K562 (cell line): Measurements from ENCODE around the gene MMEL1. TPM values are rescaled to one million over a fixed set of nuclear protein-coding genes. Genes with fewer than 3 reads are reported as not detected.

Experiments used
- ATAC-seq: fragments of 200-7000 bp; cut with Tn5 transposase; 3 replicates; pipeline ENCODE4 v1.9.1; 2020; ENCODE audit warnings: moderate library complexity
- BruUV-seq: library from RNA; stranded (reverse); fragments of 400-500 nt; replicated peaks from 2 replicates; lab custom pipeline; 2021; lab: Mats Ljungman, UMichigan
- CTCF ChIA-PET: fragments of 300-600 bp; formaldehyde crosslinking; extraction: SDS; loops from one replicate; lab custom pipeline; 2021; ENCODE audit warnings: low intra/inter-chr PET ratio; lab: Yijun Ruan, JAX
- POLR2A ChIA-PET: fragments of 300-600, 350-650 bp; sonication (Branson Sonifier 250); formaldehyde crosslinking; extraction: SDS; loops from one replicate; lab custom pipeline; 2021; ENCODE audit warnings: antibody characterized with exemption, inconsistent platforms; lab: Yijun Ruan, JAX
- DNase-seq, 4 experiments: peaks; one replicate each; pipeline versions ENCODE4 v3.0.0 to v3.0.0-alpha.2; 2011 to 2018; ENCODE audit warnings: low spot score in 3 of 4, mixed read lengths in 3 of 4; ENCODE audit errors: extremely low read depth in 1 of 4
- FAIRE-seq: peaks from 2 replicates; lab custom pipeline; 2011; peaks lifted over from hg19 to GRCh38; lab: Jason Lieb, UNC
- H2AFZ ChIP-seq: 2 replicates; pipeline ENCODE4 v1.6.0; 2011; ENCODE audit warnings: low read depth, low read length, control low read depth, inconsistent platforms
- H3K27ac ChIP-seq: fragments of 200-600 bp; 3 replicates; pipeline ENCODE4 v1.8.0; 2011; ENCODE audit warnings: low read depth, mild to moderate bottlenecking, control low read depth, inconsistent platforms, low read length, moderate library complexity, mixed read lengths; ENCODE audit errors: extremely low read depth
- H3K27me3 ChIP-seq, 2 experiments: fragments of 300-600 bp in 1 of 2; 2 replicates in 1 of 2; 3 replicates in 1 of 2; pipeline versions ENCODE4 v1.6.0 to v1.8.0; 2011; ENCODE audit warnings: inconsistent platforms in 2 of 2, low read length in 2 of 2, mild to moderate bottlenecking in 1 of 2, mixed read lengths in 1 of 2, moderate library complexity in 1 of 2; ENCODE audit not compliant: control insufficient read depth in 2 of 2, insufficient read depth in 2 of 2
- H3K36me3 ChIP-seq: fragments of 300-600 bp; 3 replicates; pipeline ENCODE4 v1.8.0; 2011; ENCODE audit warnings: mild to moderate bottlenecking, low read length, inconsistent platforms; ENCODE audit not compliant: control insufficient read depth, insufficient read depth
- H3K4me1 ChIP-seq, 2 experiments: fragments of 200-600 bp in 1 of 2; replicated peaks in 1 of 2; 2 replicates in 1 of 2; 3 replicates in 1 of 2; pipeline versions ENCODE4 v1.5.1 to v1.8.0; 2011; ENCODE audit warnings: inconsistent platforms in 2 of 2, low read length in 2 of 2, mild to moderate bottlenecking in 1 of 2, mixed read lengths in 1 of 2, moderate library complexity in 1 of 2; ENCODE audit not compliant: control insufficient read depth in 2 of 2, insufficient read depth in 2 of 2
- H3K4me2 ChIP-seq: 2 replicates; pipeline ENCODE4 v1.6.1; 2011; ENCODE audit warnings: low read length, control low read depth, inconsistent platforms, mixed read lengths; ENCODE audit not compliant: insufficient read depth
- H3K4me3 ChIP-seq: fragments of 200-600 bp; sonication (generic), shearing (Covaris generic); 2 replicates; pipeline ENCODE4 v1.5.1; 2016; ENCODE audit warnings: control low read depth, inconsistent platforms
- H3K79me2 ChIP-seq: fragments of 200-600 bp; 3 replicates; pipeline ENCODE4 v1.8.0; 2011; ENCODE audit warnings: low read length, inconsistent platforms; ENCODE audit not compliant: control insufficient read depth, insufficient read depth
- H3K9ac ChIP-seq, 2 experiments: 2 replicates each; pipeline versions ENCODE4 v1.6.0 to v1.6.1; 2011; ENCODE audit warnings: low read depth in 2 of 2, low read length in 2 of 2, control low read depth in 1 of 2, inconsistent platforms in 1 of 2, mild to moderate bottlenecking in 1 of 2, mixed read lengths in 1 of 2; ENCODE audit not compliant: insufficient read depth in 1 of 2
- H3K9me1 ChIP-seq: one replicate; pipeline ENCODE4 v1.6.0; 2011; ENCODE audit warnings: inconsistent platforms, mild to moderate bottlenecking, low read length, moderate library complexity; ENCODE audit not compliant: control insufficient read depth, insufficient read depth
- H3K9me3 ChIP-seq: replicated peaks from 2 replicates; pipeline ENCODE4 v1.5.1; 2011; ENCODE audit warnings: low read depth, low read length, inconsistent platforms; ENCODE audit not compliant: control insufficient read depth, insufficient read depth
- H4K20me1 ChIP-seq: replicated peaks from 2 replicates; pipeline ENCODE4 v1.6.1; 2011; ENCODE audit warnings: low read length, inconsistent platforms, mixed read lengths; ENCODE audit not compliant: control insufficient read depth, insufficient read depth
- CTBP1 ChIP-seq: fragments of 450-650 bp; IDR thresholded peaks from 2 replicates; pipeline ENCODE4 v1.6.1; 2016; ENCODE audit warnings: borderline replicate concordance
- HMG20B ChIP-seq: fragments of 250-450 bp; sonication (Bioruptor Pico); IDR thresholded peaks from 2 replicates; pipeline ENCODE4 v1.5.0; 2021; ENCODE audit warnings: mild to moderate bottlenecking
- MIER1 ChIP-seq: fragments of 450-650 bp; IDR thresholded peaks from 2 replicates; pipeline ENCODE4 v1.6.1; 2016; ENCODE audit warnings: antibody characterized with exemption, mild to moderate bottlenecking, low read depth
- NFIC ChIP-seq: fragments of 450-650 bp; IDR thresholded peaks from 2 replicates; pipeline ENCODE4 v1.6.1; 2017; ENCODE audit warnings: mild to moderate bottlenecking, inconsistent platforms
- NRF1 ChIP-seq, 2 experiments: fragments of 450-650 bp; IDR thresholded peaks in 1 of 2; conservative IDR thresholded peaks in 1 of 2; 2 replicates each; pipeline ENCODE4 v1.6.1; 2014; ENCODE audit warnings: mild to moderate bottlenecking in 2 of 2
- TCFL5 ChIP-seq: fragments of 250-450 bp; sonication (Bioruptor Pico); conservative IDR thresholded peaks from 2 replicates; pipeline ENCODE4 v1.6.1; 2021; ENCODE audit warnings: mild to moderate bottlenecking, moderate library complexity, matching md5 sums
- ZBTB1 ChIP-seq: sonication (generic); formaldehyde crosslinking; IDR thresholded peaks from 2 replicates; pipeline ENCODE4 v1.8.1; 2023; ENCODE audit warnings: missing genetic modification reagents, low read depth, mild to moderate bottlenecking, borderline replicate concordance
- ZBTB33 ChIP-seq: sonication (generic); formaldehyde crosslinking; IDR thresholded peaks from 2 replicates; pipeline ENCODE4 v1.8.1; 2023; ENCODE audit warnings: mild to moderate bottlenecking, missing genetic modification reagents
- ZNF217 ChIP-seq: sonication (generic); formaldehyde crosslinking; IDR thresholded peaks from 2 replicates; pipeline ENCODE4 v1.8.0; 2022; ENCODE audit warnings: mild to moderate bottlenecking, missing genetic modification reagents
- ZNF436 ChIP-seq: fragments of 250-450, 450-650 bp; sonication (Bioruptor Pico); formaldehyde crosslinking; IDR thresholded peaks from 2 replicates; pipeline ENCODE4 v1.7.0; 2020; ENCODE audit warnings: mild to moderate bottlenecking
- WGBS: fragments of 100-300 bp; shearing (Covaris generic); methylation state at CpG from one replicate; pipeline ENCODE4 v1.1.6; 2016; ENCODE audit warnings: low coverage, mixed read lengths; ENCODE audit not compliant: insufficient coverage; ENCODE audit errors: missing lambda C conversion rate; 5-methylcytosine and 5-hydroxymethylcytosine counted together
- in situ Hi-C: fragments of 300-500 bp; cut with MboI; formaldehyde crosslinking; loops from 4 replicates; pipeline ENCODE4 v1.15.0; 2018; ENCODE audit warnings: inconsistent platforms, mixed read lengths
- intact Hi-C: fragments of 100-400 bp; cut with micrococcal nuclease; formaldehyde crosslinking; loops from 2 replicates; pipeline ENCODE4 v1.14.2; 2022
- polyA plus RNA-seq, 8 experiments: library from polyadenylated mRNA; depleted of rRNA in 4 of 8; stranded (reverse) in 5 of 8; unstranded in 3 of 8; fragments of >200 nt; fragmentation: Nextera tagmentation in 2 of 8; fragmentation: Illumina TruSeq in 1 of 8; extraction: Ambion mirVana in 2 of 8; extraction: Trizol in 1 of 8; gene quantifications; 2 replicates each; pipeline versions ENCODE4 v1.2.1 to v1.2.3, GENCODE V29; 2011 to 2014; ENCODE audit warnings: inconsistent platforms in 1 of 8, missing spikeins in 1 of 8
- total RNA-seq, 7 experiments: library from RNA; depleted of rRNA in 6 of 7; stranded (reverse); fragments of >200 nt in 6 of 7; fragmentation: Illumina TruSeq in 2 of 7; extraction: Trizol in 2 of 7; gene quantifications; 2 replicates each; pipeline versions ENCODE4 v1.2.1 to v1.2.3, GENCODE V29; 2011 to 2021; ENCODE audit warnings: low replicate concordance in 1 of 7
- TF ChIP-seq, protein P1 (sequence below): sonication (generic); formaldehyde crosslinking; IDR thresholded peaks from 2 replicates; pipeline ENCODE4 v1.5.0; 2020; ENCODE audit warnings: missing genetic modification reagents

MMEL1 gene
- total and polyA plus RNA-seq, 9 of the 15 experiments (the other 6 are each of a cell fraction or from before 2014, with no cell fraction given): not detected

DNA sequence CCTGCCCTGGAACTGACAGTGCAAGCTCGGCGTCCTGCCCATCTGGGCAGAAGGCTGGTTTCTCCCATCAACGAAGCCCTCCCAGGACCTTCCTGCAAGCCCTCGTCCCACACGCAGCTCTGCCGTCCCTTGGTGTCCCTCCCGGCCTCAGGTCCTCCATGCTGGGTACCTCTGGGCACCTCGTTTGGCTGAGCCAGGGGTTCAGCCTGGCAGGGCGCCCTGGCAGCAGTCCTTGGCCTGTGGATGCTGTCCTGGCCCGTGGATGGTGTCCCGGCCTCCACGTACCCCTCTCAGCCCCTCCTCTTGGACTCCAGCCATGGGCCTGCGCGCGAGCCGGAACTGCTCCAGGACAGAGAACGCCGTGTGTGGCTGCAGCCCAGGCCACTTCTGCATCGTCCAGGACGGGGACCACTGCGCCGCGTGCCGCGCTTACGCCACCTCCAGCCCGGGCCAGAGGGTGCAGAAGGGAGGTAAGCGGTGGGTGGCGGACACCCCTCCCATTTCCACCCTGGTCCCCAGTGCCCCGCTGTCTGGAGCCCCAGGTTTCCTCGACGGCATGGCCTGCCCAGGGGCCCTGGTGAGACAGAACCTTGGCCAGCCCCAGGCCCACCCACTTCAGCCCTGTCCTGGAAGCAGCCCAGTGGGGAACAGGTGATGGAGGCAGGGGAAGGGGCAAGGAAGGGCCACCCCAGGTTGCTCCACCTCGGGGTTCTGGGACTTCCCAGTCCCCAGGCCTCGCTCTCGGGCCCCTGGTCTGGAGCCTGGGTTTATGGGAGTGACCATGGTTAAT lies 73.1 kb downstream of the MMEL1 start:
- intact Hi-C loops: no loop called here
- no peak overlapping the region for H3K9ac ChIP-seq
- H3K4me3 ChIP-seq: no peak overlapping the region
- FAIRE-seq: no peak
- no peaks in the 10 kb centered on the region for H4K20me1 ChIP-seq
- H3K36me3 ChIP-seq: no peaks in the 10 kb centered on the region
- no peak overlapping the region for H3K27ac ChIP-seq
- no TSS peak for BruUV-seq
- no peak overlapping the region for H3K4me2 ChIP-seq
- 41% methylated on average over 33 of the region's 35 CpGs for WGBS
- CTCF ChIA-PET: no interaction called here
- no peak for DNase-seq
- H3K4me1 ChIP-seq: peaks cover 26 to 87% of the 10 kb centered on the region in 2 experiments
- H2AFZ ChIP-seq: no peak overlapping the region
- in situ Hi-C loops: no loop called here
- H3K9me1 ChIP-seq: no peaks in the 10 kb centered on the region
- ATAC-seq: no peak
- POLR2A ChIA-PET: interaction anchor here (0.7 to 1.7 kb wide), 4 partner anchors 13 to 410 kb away, joined by 3 to 5 read pairs (median 3); no protein-coding TSS in a partner anchor
- no peaks in the 10 kb centered on the region for H3K9me3 ChIP-seq
- no peaks in the 10 kb centered on the region for H3K79me2 ChIP-seq
- H3K27me3 ChIP-seq: peaks cover 4 to 16% of the 10 kb centered on the region in 2 experiments; a peak in 3 of 5 replicates
- TF ChIP-seq HMG20B (CRISPR knock-in tag) (no peak), ZNF436 (no peak), ZBTB33 (peak; percentile 80), ZNF217 (CRISPR knock-in tag) (no peak), NFIC (peak; percentile 34; the same call in 1 of the 2 replicates), ZBTB1 (CRISPR knock-in tag) (no peak), CTBP1 (no peak), MIER1 (no peak), NRF1 (conservative IDR thresholded peaks at IDR 0.05 in 1 of 2, IDR thresholded peaks at IDR 0.05 in 1 of 2) (0 out of 4 replicates have a peak, but pooled peaks of 1 of the 2 experiments have one; percentile 18), TCFL5 (no peak)
- TF ChIP-seq, protein P1, sequence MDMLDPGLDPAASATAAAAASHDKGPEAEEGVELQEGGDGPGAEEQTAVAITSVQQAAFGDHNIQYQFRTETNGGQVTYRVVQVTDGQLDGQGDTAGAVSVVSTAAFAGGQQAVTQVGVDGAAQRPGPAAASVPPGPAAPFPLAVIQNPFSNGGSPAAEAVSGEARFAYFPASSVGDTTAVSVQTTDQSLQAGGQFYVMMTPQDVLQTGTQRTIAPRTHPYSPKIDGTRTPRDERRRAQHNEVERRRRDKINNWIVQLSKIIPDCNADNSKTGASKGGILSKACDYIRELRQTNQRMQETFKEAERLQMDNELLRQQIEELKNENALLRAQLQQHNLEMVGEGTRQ (CRISPR knock-in tag): no peak
